GM18498 (cell line): ENCODE measurements around the gene CLDN2.

Source experiments
- ATAC-seq: cut with Tn5 transposase; IDR thresholded peaks from one replicate; pipeline ENCODE4 v1.9.1; 2021; ENCODE audit warnings: mild to moderate bottlenecking, moderate library complexity; ENCODE audit not compliant: unreplicated experiment

Gene CLDN2

DNA sequence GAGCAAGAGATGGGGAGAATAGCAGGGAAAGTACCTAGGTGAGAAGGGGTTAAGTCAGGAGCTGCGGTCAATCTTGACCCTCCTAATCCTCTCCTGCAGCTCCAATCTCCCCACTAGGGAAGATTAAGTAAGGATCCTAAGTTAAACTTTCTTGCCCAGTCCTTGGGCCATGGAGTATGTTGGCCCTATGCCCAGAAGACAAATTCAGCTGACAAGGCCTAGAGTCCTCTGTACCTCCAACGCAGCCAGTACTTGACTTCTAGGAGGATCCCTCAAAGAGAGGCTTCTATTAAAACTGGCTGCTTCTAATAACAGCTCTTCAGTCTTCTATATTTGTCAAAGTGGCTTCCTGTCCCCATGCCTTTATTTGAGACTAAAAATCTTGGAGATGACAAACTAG lies 1.4 kb downstream of the CLDN2 start:
- ATAC-seq: no peak

DNA sequence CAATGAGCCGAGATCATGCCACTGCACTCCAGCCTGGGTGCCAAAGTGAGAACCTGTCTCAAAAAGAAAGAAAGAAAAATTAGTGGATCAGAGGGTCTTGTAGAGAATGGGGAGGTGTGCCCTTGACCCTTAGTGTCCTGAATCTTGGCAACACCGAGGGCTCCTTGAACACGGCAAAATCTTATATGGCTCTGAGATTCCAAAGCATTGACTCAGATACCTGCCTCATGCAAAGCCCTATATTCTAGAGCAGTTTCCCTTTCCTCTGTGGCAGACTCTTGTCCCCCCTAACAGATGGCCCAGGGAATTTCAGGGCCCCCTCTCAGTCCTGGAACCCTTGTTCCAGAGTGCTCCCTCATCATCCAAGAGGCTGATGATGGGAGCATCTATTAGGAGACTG lies 6.8 kb downstream of the CLDN2 start:
- no peak for ATAC-seq

DNA sequence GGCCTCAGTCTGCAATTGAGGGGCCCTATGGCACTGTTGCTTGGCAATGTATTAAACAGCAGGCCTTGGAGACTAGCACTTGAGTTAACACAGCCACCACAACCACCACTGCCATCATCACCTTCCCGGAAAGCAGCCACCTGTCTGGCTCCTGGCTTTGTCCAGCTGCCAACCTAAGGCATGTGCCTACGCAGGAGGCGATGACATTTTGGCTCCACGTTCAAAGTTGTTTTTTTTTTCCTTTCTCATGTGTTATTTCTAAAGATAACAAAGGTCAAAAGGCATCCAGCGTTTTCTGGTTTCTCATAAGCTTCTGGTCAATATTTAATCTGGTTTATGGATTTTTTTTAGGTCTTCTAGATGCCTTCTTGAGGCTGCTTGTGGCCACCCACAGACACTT lies 7.5 kb downstream of the CLDN2 start:
- ATAC-seq: no peak

- ATAC-seq: no peak
Measured at GRCh38 chrX:106928227-106928626, 8.0 kb downstream of the CLDN2 start.

DNA sequence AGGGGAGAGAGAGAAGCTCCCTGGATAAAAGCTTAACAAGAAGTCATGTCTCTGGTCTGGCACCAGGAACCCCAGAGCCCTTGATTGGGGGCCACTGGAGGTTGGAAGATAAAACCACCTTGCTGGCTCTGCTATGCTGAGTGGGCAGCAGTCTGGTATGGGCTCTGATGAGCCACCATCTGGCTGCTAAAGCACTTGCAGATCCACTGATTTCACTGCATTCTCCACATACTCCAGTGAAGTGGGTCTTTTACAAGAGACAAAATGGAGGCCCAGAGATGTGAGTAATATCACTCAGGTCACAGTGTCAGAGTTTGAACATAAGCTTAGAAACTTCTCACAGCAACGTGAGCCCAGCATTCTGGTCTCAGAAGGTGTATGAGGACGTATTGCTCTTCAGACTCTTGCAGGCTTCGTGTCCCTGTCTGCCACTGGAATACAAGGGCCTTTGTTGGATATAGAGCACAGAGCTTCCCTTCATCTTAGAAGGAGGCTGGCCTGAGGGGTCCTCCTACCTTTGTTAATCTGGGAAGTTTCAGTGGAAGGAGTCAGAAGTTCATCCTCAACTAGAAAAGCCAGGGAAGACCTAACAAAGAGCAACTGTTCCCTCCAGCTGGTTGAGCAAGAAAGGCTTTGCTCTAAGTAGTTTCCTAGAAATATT lies 11.8 kb downstream of the CLDN2 start:
- no peak for ATAC-seq

DNA sequence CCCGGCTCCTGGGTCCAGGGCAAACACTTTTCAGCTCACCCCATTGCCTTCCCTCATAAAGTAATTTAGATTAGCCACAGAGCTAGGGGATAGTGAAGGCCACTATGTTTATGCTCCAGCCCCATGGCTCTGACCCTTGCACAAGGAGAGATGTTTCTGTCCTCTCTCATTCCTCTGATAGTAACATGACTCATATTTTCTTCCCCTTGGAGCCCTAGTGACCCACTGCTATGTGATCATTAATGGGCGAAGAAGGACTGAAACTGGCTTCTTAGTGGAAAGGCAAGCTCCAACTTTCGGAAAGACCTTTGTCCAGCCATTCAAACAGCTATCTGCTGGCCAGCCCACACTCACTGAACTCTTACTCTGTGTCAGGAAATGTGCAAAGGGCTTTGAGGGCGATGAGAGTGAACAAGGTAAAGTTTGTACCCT lies 12.3 kb downstream of the CLDN2 start:
- no peak for ATAC-seq

DNA sequence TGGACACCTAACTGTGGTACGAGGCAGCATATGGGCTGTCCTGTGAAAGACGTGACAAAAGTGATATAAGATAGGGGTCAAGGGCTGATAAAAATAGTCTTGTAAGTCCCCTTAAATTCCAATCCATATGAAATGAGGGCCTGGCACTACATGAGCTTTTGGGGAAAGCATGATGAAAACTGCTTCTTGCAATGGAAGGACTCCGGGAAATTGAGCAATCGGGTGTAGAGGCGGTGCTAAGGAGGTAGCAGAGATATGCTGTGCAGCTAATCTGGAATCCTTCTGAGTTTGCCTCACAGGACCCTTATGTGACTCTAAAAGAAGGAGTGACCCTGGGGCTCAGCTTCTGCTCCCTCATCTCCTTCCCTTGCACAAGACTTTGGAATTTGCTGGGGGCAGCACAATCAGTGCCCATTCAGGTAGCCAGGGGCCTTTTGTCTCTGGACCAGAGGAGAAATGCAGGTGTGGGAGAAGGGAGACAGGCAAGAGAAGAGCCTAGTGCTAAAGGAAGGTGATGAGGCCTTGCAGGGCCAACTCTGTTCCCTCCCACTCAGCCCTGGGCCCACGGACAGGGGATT lies 12.8 kb downstream of the CLDN2 start:
- ATAC-seq: no peak

DNA sequence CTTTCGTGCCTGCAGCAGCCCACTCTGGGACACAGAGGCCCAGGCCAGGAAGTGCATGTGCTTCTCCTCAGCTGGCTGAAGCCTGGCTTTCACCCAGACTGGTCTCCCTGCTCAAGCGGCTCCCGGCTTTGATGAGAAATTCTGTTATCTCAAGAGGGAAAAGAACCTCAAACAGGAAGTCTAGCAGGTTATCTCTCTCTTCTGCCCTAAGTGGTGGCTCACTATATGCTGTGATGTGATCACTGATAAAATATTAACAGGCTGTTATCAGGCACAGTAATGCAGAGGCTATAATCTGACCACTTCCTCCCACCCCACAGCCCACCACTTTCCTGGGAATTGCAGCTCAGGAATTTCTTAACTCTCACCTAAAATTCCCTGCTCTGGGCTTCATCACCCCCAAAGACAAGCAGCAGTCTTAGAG lies 13.3 kb downstream of the CLDN2 start:
- ATAC-seq: no peak

DNA sequence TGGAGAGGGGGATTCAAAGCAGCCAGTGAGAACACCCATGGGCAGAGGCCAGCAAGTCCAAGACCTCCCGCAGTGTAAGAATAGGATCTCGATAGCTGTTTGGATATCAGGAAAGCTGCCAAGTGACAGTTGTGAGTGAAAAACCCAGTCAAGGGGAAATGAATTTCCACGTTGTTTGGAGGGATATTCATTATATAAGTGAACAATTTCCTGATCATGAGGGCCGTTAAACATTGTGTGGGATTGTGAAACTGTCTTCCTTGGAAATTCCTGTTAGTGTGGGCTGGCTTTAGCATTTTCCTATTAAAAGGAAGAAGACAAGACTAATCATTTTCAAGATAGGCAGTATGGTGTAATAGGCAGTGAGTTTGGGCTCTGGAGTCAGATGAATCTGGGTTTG lies 15.0 kb downstream of the CLDN2 start:
- no peak for ATAC-seq

DNA sequence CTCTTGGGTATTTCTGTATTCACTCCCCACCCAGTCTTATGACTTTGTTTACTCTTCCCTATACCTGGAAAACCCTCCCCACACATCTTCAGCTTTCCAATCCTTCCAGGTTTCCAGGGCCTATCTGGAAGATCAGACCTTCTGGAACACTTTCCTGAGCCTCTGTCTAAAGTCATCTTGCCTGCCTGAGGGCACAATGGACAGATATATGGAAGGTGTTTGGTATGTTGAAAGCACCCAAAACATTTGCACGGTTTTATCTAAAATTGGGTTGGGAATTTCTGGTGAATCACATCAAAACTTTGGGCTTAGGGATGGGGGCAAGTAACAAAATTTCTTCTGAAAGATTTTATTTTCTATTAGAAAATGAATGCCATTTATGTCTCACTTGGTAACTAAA lies 16.0 kb downstream of the CLDN2 start:
- no peak for ATAC-seq

GRCh38 chrX:106939566-106939965 lies 19.4 kb downstream of the CLDN2 start:
- no peak for ATAC-seq

DNA sequence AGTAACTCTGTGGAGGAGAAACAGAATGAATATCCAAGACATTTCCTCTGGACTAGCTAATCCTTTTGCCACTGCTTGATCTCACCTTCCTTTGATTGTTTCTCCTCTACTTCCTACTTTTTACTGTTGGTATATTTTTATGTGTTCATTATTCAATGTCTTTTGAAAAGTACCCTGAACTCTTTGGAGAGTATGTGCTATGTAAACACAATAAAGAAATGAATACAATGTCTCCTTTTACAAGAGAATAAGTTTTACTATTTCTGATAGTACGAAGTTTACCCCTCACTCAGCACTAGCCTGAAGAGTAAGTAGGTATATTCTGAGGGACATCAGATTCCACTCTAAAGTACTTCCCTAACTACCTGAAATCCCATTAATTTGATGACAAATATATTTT lies 19.9 kb downstream of the CLDN2 start:
- no peak for ATAC-seq

DNA sequence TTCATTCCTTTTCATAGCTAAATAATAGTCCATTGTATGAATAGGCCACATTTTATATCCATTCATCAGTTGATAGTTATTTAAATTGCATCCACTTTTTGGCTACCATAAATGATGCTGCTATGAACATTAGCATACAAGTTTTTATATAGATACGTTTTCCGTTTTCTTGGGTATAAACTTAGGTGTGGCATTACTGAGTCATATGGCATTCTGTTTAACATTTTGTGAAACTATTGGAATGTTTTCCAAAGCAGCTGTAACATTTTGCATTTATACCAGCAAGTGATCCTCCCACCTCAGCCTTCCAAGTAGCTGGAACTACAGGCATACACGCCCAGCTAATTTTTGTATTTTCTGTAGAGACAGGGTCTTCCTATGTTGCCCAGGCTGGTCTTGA lies 26.3 kb downstream of the CLDN2 start:
- no peak for ATAC-seq

GRCh38 chrX:106948641-106949040 lies 28.4 kb downstream of the CLDN2 start:
- ATAC-seq: no peak

DNA sequence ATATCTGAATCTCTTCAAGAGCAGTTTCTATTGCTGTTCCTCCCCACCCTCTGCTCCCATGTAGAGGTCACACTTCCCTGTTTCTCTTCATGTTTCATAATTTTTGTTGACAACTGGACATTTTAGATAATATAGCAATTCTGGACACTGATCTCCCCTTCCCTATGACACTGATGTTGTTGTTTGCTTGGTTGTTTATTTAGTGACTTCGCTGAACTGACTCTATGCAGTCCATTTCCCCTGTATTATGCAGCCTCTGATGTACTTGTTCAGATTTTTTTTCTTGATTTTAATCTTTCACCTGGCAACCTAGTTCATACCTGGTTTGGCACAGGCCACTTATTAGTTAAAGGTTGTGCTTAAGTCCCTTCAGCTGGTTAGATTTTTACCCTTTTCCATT lies 29.2 kb downstream of the CLDN2 start:
- ATAC-seq: no peak

- no peak for ATAC-seq
Measured at GRCh38 chrX:106950381-106950780, 30.2 kb downstream of the CLDN2 start.

- ATAC-seq: no peak
Measured at GRCh38 chrX:106951230-106951629, 31.0 kb downstream of the CLDN2 start.

DNA sequence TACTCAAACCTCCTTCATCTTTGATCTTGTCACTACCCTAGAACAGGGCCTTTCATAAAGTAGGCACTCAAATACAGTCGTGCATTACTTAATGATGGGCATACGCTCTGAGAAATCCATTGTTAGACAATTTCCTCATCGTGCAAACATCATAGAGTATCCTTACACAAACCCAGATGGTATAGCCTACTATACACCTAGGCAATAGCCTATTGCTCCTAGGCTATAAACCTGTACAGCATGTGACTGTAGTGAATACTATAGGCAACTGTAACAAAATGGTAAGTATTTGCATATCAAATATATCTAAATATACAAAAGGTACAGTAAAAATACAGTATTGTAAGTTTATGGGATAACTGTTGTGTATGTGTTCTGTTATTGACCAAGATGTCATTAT lies 31.9 kb downstream of the CLDN2 start:
- ATAC-seq: no peak

- no peak for ATAC-seq
Measured at GRCh38 chrX:106952538-106952937, 32.3 kb downstream of the CLDN2 start.

DNA sequence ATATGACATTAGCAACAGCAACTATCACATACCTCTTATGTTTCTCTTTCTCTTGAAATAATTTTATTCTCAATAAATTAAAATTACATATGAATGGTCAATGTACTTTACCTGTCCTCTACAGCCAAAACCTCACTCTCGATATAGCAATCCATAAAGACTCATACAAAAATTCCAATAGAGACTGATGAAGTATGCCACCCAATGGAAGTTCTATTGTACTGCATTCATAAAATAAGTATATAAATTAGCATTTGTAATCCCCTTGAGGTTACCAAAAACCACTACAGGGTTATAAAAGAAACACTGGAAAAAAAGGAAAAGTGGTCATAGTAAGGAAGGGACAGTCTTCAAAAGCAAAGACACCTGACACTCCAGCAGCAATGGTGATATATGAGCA lies 32.8 kb downstream of the CLDN2 start:
- no peak for ATAC-seq

DNA sequence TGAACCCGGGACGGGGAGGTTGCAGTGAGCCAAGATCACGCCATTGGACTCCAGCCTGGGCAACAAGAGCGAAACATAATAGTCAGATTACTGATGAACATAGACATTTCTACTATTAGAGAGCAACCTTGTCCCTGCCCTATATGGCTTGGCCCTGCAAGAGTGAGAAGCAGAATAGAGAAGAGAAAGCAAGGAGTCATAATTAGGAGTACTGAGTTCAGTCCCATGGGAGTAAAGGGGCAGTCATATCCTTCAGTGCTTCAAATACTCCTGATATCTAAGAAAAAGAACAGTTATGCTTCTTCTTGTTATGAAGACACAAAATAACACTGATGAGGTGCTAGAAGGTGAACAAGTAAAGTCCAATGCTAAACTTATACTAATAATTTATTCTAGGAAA lies 33.8 kb downstream of the CLDN2 start:
- no peak for ATAC-seq

GRCh38 chrX:106955004-106955772 lies 35.0 kb downstream of the CLDN2 start:
- no peak for ATAC-seq
